K562 (cell line): ENCODE data around the gene WWC2. TPM values are rescaled to one million over a fixed set of nuclear protein-coding genes. Genes with fewer than 3 reads are reported as not detected.

ENCODE experiments used
- BRF1 ChIP-seq: IDR thresholded peaks from 3 replicates; pipeline ENCODE4 v1.6.1; 2011; ENCODE audit warnings: borderline replicate concordance, mild to moderate bottlenecking; ENCODE audit not compliant: insufficient read length; ENCODE audit errors: extremely low read depth
- GTF2A2 ChIP-seq: IDR thresholded peaks from 2 replicates; pipeline ENCODE4 v1.6.1; 2016; ENCODE audit warnings: mild to moderate bottlenecking, missing genetic modification characterization, missing compliant biosample characterization
- HSF4 ChIP-seq: fragments of 250-450 bp; sonication (Bioruptor Pico); IDR thresholded peaks from 2 replicates; pipeline ENCODE4 v2.1.2; 2022; ENCODE audit warnings: mild to moderate bottlenecking, moderate library complexity, borderline replicate concordance
- MCM3 ChIP-seq: fragments of 450-650 bp; IDR thresholded peaks from 2 replicates; pipeline ENCODE4 v1.6.1; 2016
- MYNN ChIP-seq, 2 experiments: sonication (generic); formaldehyde crosslinking in 1 of 2; IDR thresholded peaks; 2 replicates each; pipeline versions ENCODE4 v1.5.0 to v1.6.1; 2016 to 2020; ENCODE audit warnings: antibody characterized with exemption in 1 of 2, missing genetic modification reagents in 1 of 2
- NFE2 ChIP-seq: IDR thresholded peaks from 2 replicates; pipeline ENCODE4 v1.6.1; 2014; ENCODE audit warnings: antibody characterized with exemption, low read depth
- PCBP1 ChIP-seq: fragments of 200-400 bp; formaldehyde crosslinking; IDR thresholded peaks from 2 replicates; pipeline ENCODE4 v1.6.1; 2018; ENCODE audit warnings: mild to moderate bottlenecking, low read depth, low read length; ENCODE audit not compliant: poor library complexity, severe bottlenecking
- POU5F1 ChIP-seq: fragments of 150-350 bp; IDR thresholded peaks from 2 replicates; pipeline ENCODE4 v1.6.1; 2014; ENCODE audit warnings: borderline replicate concordance, low read length, low read depth, mild to moderate bottlenecking; ENCODE audit not compliant: partially characterized antibody
- RAD21 ChIP-seq, 2 experiments: fragments of 250-450 bp in 1 of 2; fragments of 450-650 bp in 1 of 2; sonication (Bioruptor Pico) in 1 of 2; formaldehyde crosslinking in 1 of 2; IDR thresholded peaks in 1 of 2; conservative IDR thresholded peaks in 1 of 2; 2 replicates each; pipeline versions ENCODE4 v1.4.0 to v1.8.0; 2020 to 2022; ENCODE audit warnings: mild to moderate bottlenecking in 2 of 2, moderate library complexity in 1 of 2
- RBBP5 ChIP-seq: fragments of 200-600 bp; sonication (generic); IDR thresholded peaks from 2 replicates; pipeline ENCODE4 v1.6.1; 2012; ENCODE audit warnings: borderline replicate concordance, mild to moderate bottlenecking, low read length, control low read depth, inconsistent platforms; ENCODE audit not compliant: insufficient read depth, poor library complexity, severe bottlenecking
- RBM14 ChIP-seq: fragments of 200-400 bp; formaldehyde crosslinking; IDR thresholded peaks from 2 replicates; pipeline ENCODE4 v1.6.1; 2018; ENCODE audit warnings: low read depth, mild to moderate bottlenecking, low read length, moderate library complexity, borderline replicate concordance; ENCODE audit not compliant: insufficient read depth
- SMAD3 ChIP-seq: fragments of 450-650 bp; formaldehyde crosslinking; conservative IDR thresholded peaks from 2 replicates; pipeline ENCODE4 v1.4.0; 2020; ENCODE audit warnings: mild to moderate bottlenecking
- SMARCB1 ChIP-seq: IDR thresholded peaks from 2 replicates; pipeline ENCODE4 v1.6.1; 2011; ENCODE audit warnings: improper control_type of control experiment, low read depth; ENCODE audit not compliant: insufficient read length
- TFE3 ChIP-seq: fragments of 450-650 bp; formaldehyde crosslinking; IDR thresholded peaks from 2 replicates; pipeline ENCODE4 v1.4.0; 2020; ENCODE audit warnings: mild to moderate bottlenecking, mixed read lengths
- ZNF253 ChIP-seq: fragments of 250-450 bp; sonication (Bioruptor Pico); conservative IDR thresholded peaks from 2 replicates; pipeline ENCODE4 v1.6.1; 2021; ENCODE audit warnings: mild to moderate bottlenecking
- polyA plus RNA-seq, 8 experiments: library from polyadenylated mRNA; depleted of rRNA in 4 of 8; stranded (reverse) in 5 of 8; unstranded in 3 of 8; fragments of >200 nt; fragmentation: Nextera tagmentation in 2 of 8; fragmentation: Illumina TruSeq in 1 of 8; extraction: Ambion mirVana in 2 of 8; extraction: Trizol in 1 of 8; gene quantifications; 2 replicates each; pipeline versions ENCODE4 v1.2.1 to v1.2.3, GENCODE V29; 2011 to 2014; ENCODE audit warnings: inconsistent platforms in 1 of 8, missing spikeins in 1 of 8
- total RNA-seq, 7 experiments: library from RNA; depleted of rRNA in 6 of 7; stranded (reverse); fragments of >200 nt in 6 of 7; fragmentation: Illumina TruSeq in 2 of 7; extraction: Trizol in 2 of 7; gene quantifications; 2 replicates each; pipeline versions ENCODE4 v1.2.1 to v1.2.3, GENCODE V29; 2011 to 2021; ENCODE audit warnings: low replicate concordance in 1 of 7
- TF ChIP-seq, protein P1 (sequence below): fragments of 450-650 bp; conservative IDR thresholded peaks from 2 replicates; pipeline ENCODE4 v1.6.1; 2016; ENCODE audit warnings: missing genetic modification characterization, low read depth, mild to moderate bottlenecking, control low read depth, missing compliant biosample characterization
- TF ChIP-seq, protein P2 (sequence below): IDR thresholded peaks from 2 replicates; pipeline ENCODE4 v1.6.1; 2016; ENCODE audit warnings: missing genetic modification characterization, missing compliant biosample characterization
- TF ChIP-seq, protein P3 (sequence below), 2 experiments: IDR thresholded peaks; 2 replicates each; pipeline ENCODE4 v1.6.1; 2011; ENCODE audit warnings: borderline replicate concordance in 1 of 2, control low read depth in 1 of 2, low read depth in 1 of 2, low read length in 1 of 2, mild to moderate bottlenecking in 1 of 2, mixed read lengths in 1 of 2, moderate library complexity in 1 of 2; ENCODE audit not compliant: insufficient read depth in 1 of 2, insufficient read length in 1 of 2, poor library complexity in 1 of 2, severe bottlenecking in 1 of 2; ENCODE audit errors: extremely low read depth in 1 of 2

Gene WWC2
- total and polyA plus RNA-seq, 9 of the 15 experiments (the other 6 are each of a cell fraction or from before 2014, with no cell fraction given), result 3.7 to 39.4 (median 19.6) TPM

DNA sequence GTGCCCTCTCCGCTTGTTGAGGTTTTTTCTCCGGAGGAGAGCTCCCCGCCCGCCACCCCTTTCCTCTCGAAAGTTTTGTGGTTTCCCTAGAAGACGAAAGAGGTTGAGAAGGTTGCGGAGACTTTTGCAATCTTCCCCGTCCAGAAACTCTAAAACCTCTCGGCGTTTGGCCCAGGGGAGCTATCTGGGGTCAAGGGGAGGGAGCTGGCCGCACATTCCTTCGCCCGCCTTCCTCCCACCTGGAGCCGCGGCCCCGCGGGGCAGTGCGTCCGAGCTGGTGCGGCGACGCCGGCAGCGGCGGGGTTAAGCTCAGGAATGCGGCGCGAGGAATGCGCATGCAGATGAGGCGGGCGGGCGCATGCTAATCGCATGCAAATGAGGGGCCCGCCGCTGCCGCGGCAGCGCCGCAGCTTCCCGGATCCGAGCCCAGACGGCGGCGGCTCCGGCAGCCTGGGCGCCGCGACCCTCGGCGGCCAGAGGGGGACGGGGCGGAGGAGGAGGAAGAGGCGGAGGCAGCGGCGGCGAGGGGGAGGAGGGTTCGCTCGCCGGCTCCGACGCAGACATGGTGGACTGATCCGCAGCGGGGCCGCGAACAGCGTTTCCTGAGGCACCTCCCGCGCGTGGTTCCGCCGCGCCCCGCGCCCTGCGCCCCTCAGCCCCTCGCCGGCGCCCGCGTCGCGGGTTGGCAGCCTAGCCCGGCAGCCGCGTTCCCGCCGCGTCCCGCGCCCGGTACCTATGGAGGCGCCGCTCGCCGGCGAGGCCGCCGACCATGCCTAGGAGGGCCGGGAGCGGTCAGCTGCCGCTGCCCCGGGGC, at the start of gene WWC2 (continued):
- TF ChIP-seq RBBP5 (peak; percentile 76), BRF1 (no peak), GTF2A2 (tag) (no peak), RAD21 (CRISPR knock-in tag; conservative IDR thresholded peaks at IDR 0.05 in 1 of 2, IDR thresholded peaks at IDR 0.05 in 1 of 2) (no peak), RBM14 (no peak), TFE3 (CRISPR knock-in tag) (no peak), PCBP1 (no peak), NFE2 (no peak), ZNF253 (no peak), HSF4 (CRISPR knock-in tag) (no peak), SMARCB1 (no peak), MYNN (IDR thresholded peaks at IDR 0.05) (no peak), MYNN (CRISPR knock-in tag; IDR thresholded peaks at IDR 0.05) (no peak), SMAD3 (CRISPR knock-in tag) (no peak), POU5F1 (no peak), MCM3 (no peak)
- TF ChIP-seq, protein P1, sequence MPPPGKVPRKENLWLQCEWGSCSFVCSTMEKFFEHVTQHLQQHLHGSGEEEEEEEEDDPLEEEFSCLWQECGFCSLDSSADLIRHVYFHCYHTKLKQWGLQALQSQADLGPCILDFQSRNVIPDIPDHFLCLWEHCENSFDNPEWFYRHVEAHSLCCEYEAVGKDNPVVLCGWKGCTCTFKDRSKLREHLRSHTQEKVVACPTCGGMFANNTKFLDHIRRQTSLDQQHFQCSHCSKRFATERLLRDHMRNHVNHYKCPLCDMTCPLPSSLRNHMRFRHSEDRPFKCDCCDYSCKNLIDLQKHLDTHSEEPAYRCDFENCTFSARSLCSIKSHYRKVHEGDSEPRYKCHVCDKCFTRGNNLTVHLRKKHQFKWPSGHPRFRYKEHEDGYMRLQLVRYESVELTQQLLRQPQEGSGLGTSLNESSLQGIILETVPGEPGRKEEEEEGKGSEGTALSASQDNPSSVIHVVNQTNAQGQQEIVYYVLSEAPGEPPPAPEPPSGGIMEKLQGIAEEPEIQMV, result no peak
- TF ChIP-seq, protein P2, sequence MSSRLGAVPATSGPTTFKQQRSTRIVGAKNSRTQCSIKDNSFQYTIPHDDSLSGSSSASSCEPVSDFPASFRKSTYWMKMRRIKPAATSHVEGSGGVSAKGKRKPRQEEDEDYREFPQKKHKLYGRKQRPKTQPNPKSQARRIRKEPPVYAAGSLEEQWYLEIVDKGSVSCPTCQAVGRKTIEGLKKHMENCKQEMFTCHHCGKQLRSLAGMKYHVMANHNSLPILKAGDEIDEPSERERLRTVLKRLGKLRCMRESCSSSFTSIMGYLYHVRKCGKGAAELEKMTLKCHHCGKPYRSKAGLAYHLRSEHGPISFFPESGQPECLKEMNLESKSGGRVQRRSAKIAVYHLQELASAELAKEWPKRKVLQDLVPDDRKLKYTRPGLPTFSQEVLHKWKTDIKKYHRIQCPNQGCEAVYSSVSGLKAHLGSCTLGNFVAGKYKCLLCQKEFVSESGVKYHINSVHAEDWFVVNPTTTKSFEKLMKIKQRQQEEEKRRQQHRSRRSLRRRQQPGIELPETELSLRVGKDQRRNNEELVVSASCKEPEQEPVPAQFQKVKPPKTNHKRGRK (tag), result no peak
- TF ChIP-seq, protein P3, sequence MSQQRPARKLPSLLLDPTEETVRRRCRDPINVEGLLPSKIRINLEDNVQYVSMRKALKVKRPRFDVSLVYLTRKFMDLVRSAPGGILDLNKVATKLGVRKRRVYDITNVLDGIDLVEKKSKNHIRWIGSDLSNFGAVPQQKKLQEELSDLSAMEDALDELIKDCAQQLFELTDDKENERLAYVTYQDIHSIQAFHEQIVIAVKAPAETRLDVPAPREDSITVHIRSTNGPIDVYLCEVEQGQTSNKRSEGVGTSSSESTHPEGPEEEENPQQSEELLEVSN (IDR thresholded peaks at IDR 0.05; ENCODE audit: borderline replicate concordance in 1 of 2, extremely low read depth in 1 of 2, insufficient read depth in 1 of 2, insufficient read length in 1 of 2, low read depth in 1 of 2, low read length in 1 of 2, poor library complexity in 1 of 2, severe bottlenecking in 1 of 2), result peak; percentile 28 to 62
